ENCODE results near the gene WBP1L. TPM values are rescaled to one million over a fixed set of nuclear protein-coding genes. Genes with fewer than 3 reads are reported as not detected.
A peak's percentile ranks its signal among the peaks of the same experiment; 100 is the strongest.

The WBP1L gene
- total and polyA plus RNA-seq, 4 donors, result 19.1 to 52.3 (median 45.2) TPM

DNA sequence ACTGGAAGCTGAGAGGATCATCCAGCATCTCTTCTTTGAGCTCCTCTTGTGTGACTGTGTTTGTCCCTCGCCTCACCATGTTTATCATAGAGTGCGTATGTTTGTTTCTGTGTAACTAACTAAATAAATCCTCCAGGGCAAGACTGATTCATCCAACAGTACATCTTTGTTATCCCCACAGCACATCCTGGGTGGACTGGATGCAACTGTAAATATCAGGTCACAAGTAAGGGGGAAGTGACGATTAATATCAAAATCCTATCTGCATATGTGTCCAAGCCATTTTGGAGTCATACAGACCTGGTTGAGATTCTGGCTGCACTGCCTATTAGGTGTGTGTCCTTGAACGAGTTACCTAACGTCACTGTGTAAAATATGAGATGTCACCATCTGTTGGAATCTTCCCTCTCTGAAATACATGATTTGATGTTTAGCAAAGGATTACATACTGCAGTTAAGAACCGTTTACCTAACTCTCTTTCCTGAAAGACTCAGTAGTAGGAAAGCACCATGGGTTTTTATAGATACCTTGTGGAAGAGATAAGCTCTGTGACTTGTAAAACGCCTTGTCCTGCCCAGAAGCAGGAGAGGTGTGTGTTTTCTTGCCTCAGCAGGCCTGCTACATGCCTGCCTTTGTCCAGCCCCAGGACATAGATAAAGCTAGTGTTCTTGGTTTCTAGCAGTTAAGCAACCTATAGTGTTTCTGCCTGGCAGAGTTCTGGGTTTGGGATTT is 25.8 kb downstream of the WBP1L start:
- no peak for DNase-seq
- no peak for TF ChIP-seq CTCF (IDR thresholded peaks at IDR 0.05; ENCODE audit: control extremely low read depth, extremely low read depth)
- Histone ChIP-seq H3K27me3 (ENCODE audit: control insufficient read depth in 3 of 3, insufficient read depth in 3 of 3, low read length in 2 of 3) (no peaks in the 10 kb centered on the region), H3K4me3 (no peak overlapping the region), H3K9me3 (ENCODE audit: control insufficient read depth in 4 of 4, insufficient read depth in 3 of 4, low read length in 3 of 4) (no peaks in the 10 kb centered on the region), H3K36me3 (ENCODE audit: control insufficient read depth in 4 of 4, insufficient read depth in 4 of 4, low read length in 4 of 4) (peaks cover 0 to 5% (median under 1%) of the 10 kb centered on the region in 4 donors), H3K27ac (ENCODE audit: low read depth in 1 of 2, low read length in 1 of 2) (peak overlapping the region in 1 of 2 donors; percentile 73), H3K4me1 (ENCODE audit: control insufficient read depth in 5 of 5, insufficient read depth in 5 of 5, low read length in 5 of 5) (peaks cover 10 to 21% (median 16%) of the 10 kb centered on the region in 5 donors), H3K9ac (ENCODE audit: insufficient read depth in 1 of 2, low read length in 2 of 2) (no peak overlapping the region)
- WGBS, 2 donors, result 70 to 71% methylated on average over 7 of the region's 7 CpGs
- ATAC-seq (ENCODE audit: insufficient read depth, low FRiP score), result no peak

DNA sequence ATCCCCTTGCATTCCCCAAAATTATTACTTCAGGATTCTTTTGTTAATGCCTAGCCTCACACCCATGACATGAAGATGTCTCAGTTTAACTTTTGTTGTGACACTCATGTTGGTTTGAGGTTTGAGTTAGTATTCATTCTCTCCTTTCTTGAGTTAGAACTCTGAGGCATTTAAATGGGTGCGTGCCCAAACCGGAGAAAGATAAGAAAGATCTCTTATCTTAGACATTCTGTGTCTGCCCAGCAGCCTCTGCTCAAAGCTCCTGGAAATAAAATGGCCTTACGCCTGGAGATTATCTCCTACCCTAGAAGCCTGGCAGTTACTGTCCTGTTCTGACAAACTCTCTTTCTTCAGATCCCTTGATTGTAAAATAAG is 26.3 kb downstream of the WBP1L start:
- H3K27ac ChIP-seq (ENCODE audit: low read depth in 1 of 2, low read length in 1 of 2), result peak overlapping the region in 1 of 2 donors; percentile 73
- no peaks in the 10 kb centered on the region for H3K9me3 ChIP-seq (ENCODE audit: control insufficient read depth in 4 of 4, insufficient read depth in 3 of 4, low read length in 3 of 4)
- ATAC-seq (ENCODE audit: insufficient read depth, low FRiP score) (no peak), DNase-seq (no peak)
- H3K9ac ChIP-seq (ENCODE audit: insufficient read depth in 1 of 2, low read length in 2 of 2), result no peak overlapping the region
- 69 to 79% methylated on average over 3 of the region's 3 CpGs for WGBS, 2 donors
- TF ChIP-seq CTCF (IDR thresholded peaks at IDR 0.05; ENCODE audit: control extremely low read depth, extremely low read depth), result no peak
- no peak overlapping the region for H3K4me3 ChIP-seq
- peaks cover 11 to 19% (median 18%) of the 10 kb centered on the region in 5 donors for H3K4me1 ChIP-seq (ENCODE audit: control insufficient read depth in 5 of 5, insufficient read depth in 5 of 5, low read length in 5 of 5)
- peaks cover 0 to 5% (median under 1%) of the 10 kb centered on the region in 4 donors for H3K36me3 ChIP-seq (ENCODE audit: control insufficient read depth in 4 of 4, insufficient read depth in 4 of 4, low read length in 4 of 4)
- no peaks in the 10 kb centered on the region for H3K27me3 ChIP-seq (ENCODE audit: control insufficient read depth in 3 of 3, insufficient read depth in 3 of 3, low read length in 2 of 3)

GRCh38 chr10:102770792-102771191 is 27.0 kb downstream of the WBP1L start:
- peak overlapping the region in 1 of 2 donors; percentile 56 for H3K27ac ChIP-seq (ENCODE audit: low read depth in 1 of 2, low read length in 1 of 2)
- ATAC-seq (ENCODE audit: insufficient read depth, low FRiP score), result no peak
- WGBS, 2 donors, result 86 to 96% methylated on average over 1 of the region's 1 CpG
- no peak overlapping the region for H3K9ac ChIP-seq (ENCODE audit: insufficient read depth in 1 of 2, low read length in 2 of 2)
- DNase-seq, result no peak
- H3K36me3 ChIP-seq (ENCODE audit: control insufficient read depth in 4 of 4, insufficient read depth in 4 of 4, low read length in 4 of 4), result peaks cover 0 to 1% (median under 1%) of the 10 kb centered on the region in 4 donors
- no peaks in the 10 kb centered on the region for H3K9me3 ChIP-seq (ENCODE audit: control insufficient read depth in 4 of 4, insufficient read depth in 3 of 4, low read length in 3 of 4)
- no peaks in the 10 kb centered on the region for H3K27me3 ChIP-seq (ENCODE audit: control insufficient read depth in 3 of 3, insufficient read depth in 3 of 3, low read length in 2 of 3)
- no peak overlapping the region for H3K4me3 ChIP-seq
- H3K4me1 ChIP-seq (ENCODE audit: control insufficient read depth in 5 of 5, insufficient read depth in 5 of 5, low read length in 5 of 5), result peaks cover 17 to 26% (median 23%) of the 10 kb centered on the region in 5 donors
- no peak for TF ChIP-seq CTCF (IDR thresholded peaks at IDR 0.05; ENCODE audit: control extremely low read depth, extremely low read depth)

All from lung (tissue), 12 donors.